Right atrium auricular region (tissue), 2 donors: ENCODE data around the gene DPP4. TPM values are rescaled to one million over a fixed set of nuclear protein-coding genes. Genes with fewer than 3 reads are reported as not detected.
"Not testable (repeated sequence)": the region's sequence is repeated elsewhere in the genome, so short reads cannot be mapped to it uniquely, and the experiment has no call there.

ENCODE experiments used
- DNase-seq: peaks from one replicate; pipeline ENCODE4 v3.0.0-alpha.2; 2019; ENCODE audit warnings: low spot score
- H3K27ac ChIP-seq, 2 donors: fragments of 200-600 bp; sonication (generic); 1 replicate in 1 of 2; 2 replicates in 1 of 2; pipeline ENCODE4 v1.5.1; 2016 to 2019
- H3K27me3 ChIP-seq, 2 donors: fragments of 200-600 bp; sonication (generic); one replicate each; pipeline versions ENCODE4 v1.5.1 to v1.6.0; 2017 to 2019
- H3K36me3 ChIP-seq: fragments of 200-600 bp; sonication (generic); one replicate; pipeline ENCODE4 v1.5.1; 2016
- H3K4me1 ChIP-seq, 2 donors: fragments of 200-600 bp; sonication (generic); one replicate each; pipeline versions ENCODE4 v1.5.1 to v1.6.0; 2017 to 2019
- H3K4me3 ChIP-seq, 2 donors: fragments of 200-600 bp; sonication (generic); 1 replicate in 1 of 2; 2 replicates in 1 of 2; pipeline ENCODE4 v1.5.1; 2017 to 2019; ENCODE audit warnings: mild to moderate bottlenecking in 1 of 2, moderate library complexity in 1 of 2
- H3K9me3 ChIP-seq, 2 donors: fragments of 200-600 bp; sonication (generic); one replicate each; pipeline ENCODE4 v1.5.1; 2019
- CTCF ChIP-seq, 2 donors: fragments of 200-600 bp; sonication (generic); IDR thresholded peaks; one replicate each; pipeline ENCODE4 v1.5.1; 2019; ENCODE audit warnings: antibody characterized with exemption in 2 of 2
- total RNA-seq, 2 donors: library from RNA; depleted of rRNA; stranded (reverse); fragments of >200 nt; gene quantifications; one replicate each; pipeline ENCODE4 v1.1.0, GENCODE V29; 2016

DPP4 gene
- total RNA-seq, 2 donors from 2014 or later: 4.5 to 6.8 TPM

- Histone ChIP-seq H3K9me3 (peaks cover 0 to 14% of the 10 kb centered on the region in 2 donors), H3K4me1 (no peaks in the 10 kb centered on the region), H3K36me3 (no peaks in the 10 kb centered on the region), H3K27ac (no peak overlapping the region), H3K4me3 (no peak overlapping the region), H3K27me3 (no peaks in the 10 kb centered on the region)
- no peak for DNase-seq
- no peak for TF ChIP-seq CTCF (IDR thresholded peaks at IDR 0.05)
Measured at GRCh38 chr2:162056796-162057399, 17.1 kb downstream of the DPP4 start.

GRCh38 chr2:162053808-162054155, 20.2 kb downstream of the DPP4 start:
- Histone ChIP-seq H3K9me3 (peaks cover 0 to 14% of the 10 kb centered on the region in 2 donors), H3K4me3 (no peak overlapping the region), H3K36me3 (no peaks in the 10 kb centered on the region), H3K27ac (no peak overlapping the region), H3K27me3 (no peaks in the 10 kb centered on the region), H3K4me1 (peaks cover 0 to 7% of the 10 kb centered on the region in 2 donors)
- DNase-seq: no peak
- TF ChIP-seq CTCF (IDR thresholded peaks at IDR 0.05): no peak

GRCh38 chr2:162053066-162053807, 20.8 kb downstream of the DPP4 start:
- Histone ChIP-seq H3K4me1 (peaks cover 0 to 7% of the 10 kb centered on the region in 2 donors), H3K9me3 (peaks cover 0 to 14% of the 10 kb centered on the region in 2 donors), H3K27ac (no peak overlapping the region), H3K36me3 (no peaks in the 10 kb centered on the region), H3K27me3 (no peaks in the 10 kb centered on the region), H3K4me3 (no peak overlapping the region)
- no peak for TF ChIP-seq CTCF (IDR thresholded peaks at IDR 0.05)
- no peak for DNase-seq

GRCh38 chr2:162050513-162050961, 23.5 kb downstream of the DPP4 start:
- Histone ChIP-seq H3K4me1 (peaks cover 0 to 7% of the 10 kb centered on the region in 2 donors), H3K27me3 (no peaks in the 10 kb centered on the region), H3K4me3 (no peak overlapping the region), H3K36me3 (no peaks in the 10 kb centered on the region), H3K27ac (no peak overlapping the region), H3K9me3 (no peaks in the 10 kb centered on the region)
- DNase-seq: no peak
- no peak for TF ChIP-seq CTCF (IDR thresholded peaks at IDR 0.05)

GRCh38 chr2:162049089-162049488, 24.9 kb downstream of the DPP4 start:
- H3K27ac ChIP-seq, DNase-seq, H3K9me3 ChIP-seq, H3K36me3 ChIP-seq, H3K4me3 ChIP-seq, H3K4me1 ChIP-seq, H3K27me3 ChIP-seq: not testable (repeated sequence)

GRCh38 chr2:162044586-162044985, 29.4 kb downstream of the DPP4 start:
- no peak for DNase-seq
- Histone ChIP-seq H3K4me3 (no peak overlapping the region), H3K4me1 (no peaks in the 10 kb centered on the region), H3K27me3 (no peaks in the 10 kb centered on the region), H3K36me3 (no peaks in the 10 kb centered on the region), H3K9me3 (no peaks in the 10 kb centered on the region), H3K27ac (no peak overlapping the region)
- TF ChIP-seq CTCF (IDR thresholded peaks at IDR 0.05): no peak
